NT2/D1 (cell line): Measurements from ENCODE around the gene SPPL3.

ENCODE experiments used
- YY1 ChIP-seq: IDR thresholded peaks from 2 replicates; pipeline ENCODE4 v1.6.1; 2011; ENCODE audit not compliant: insufficient read length, insufficient read depth
- ZNF274 ChIP-seq: IDR thresholded peaks from 2 replicates; pipeline ENCODE4 v1.6.1; 2011; ENCODE audit warnings: mild to moderate bottlenecking, low read depth, low read length

DNA sequence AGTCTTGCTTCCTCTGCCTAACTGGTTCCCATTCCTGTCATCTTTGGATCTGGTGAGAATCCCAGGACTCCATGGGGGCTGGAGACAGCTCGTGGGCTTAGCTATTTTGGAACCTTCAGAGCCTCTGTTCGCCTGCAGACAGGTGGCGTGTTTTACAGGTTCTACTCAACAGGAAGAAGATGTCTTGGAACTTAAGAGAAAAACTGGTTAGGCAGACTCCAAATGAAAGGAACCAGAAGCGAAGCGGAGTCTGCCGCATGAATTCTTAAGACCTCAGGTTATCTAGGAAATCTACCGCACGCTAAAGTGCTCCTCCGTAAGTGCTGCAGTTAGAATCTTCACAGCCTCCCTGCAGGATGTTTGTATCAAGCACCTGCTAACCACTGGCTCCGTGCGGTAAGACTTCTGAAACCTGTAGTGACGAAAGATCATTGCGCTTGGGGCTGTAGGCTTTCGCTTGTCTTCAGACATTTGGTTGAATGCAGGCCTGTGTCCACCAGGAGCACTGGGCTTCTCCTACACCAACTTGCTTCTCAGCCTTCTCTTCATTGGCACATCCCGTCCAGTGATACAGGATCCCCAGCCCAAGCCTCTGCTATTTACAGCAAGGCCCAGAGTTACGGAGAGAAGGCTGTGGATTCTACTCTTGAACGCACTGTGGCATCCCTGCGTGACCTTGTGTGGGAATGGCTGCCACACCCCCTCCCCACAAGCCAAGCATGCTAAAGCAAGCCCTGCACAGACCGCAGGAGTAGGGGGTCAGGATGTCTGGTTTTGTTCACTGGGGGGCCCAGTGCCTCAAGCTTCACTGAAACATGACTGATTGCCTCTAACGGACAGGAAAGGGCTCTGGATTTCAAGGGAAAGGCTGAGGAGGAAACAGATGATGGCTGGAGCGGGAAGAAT lies 143.6 kb downstream of the SPPL3 start:
- no peak for TF ChIP-seq ZNF274
- no peak for TF ChIP-seq YY1
